ENCODE data around the gene NDUFB6.
A peak's percentile ranks its signal among the peaks of the same experiment; 100 is the strongest.

NDUFB6 gene

DNA sequence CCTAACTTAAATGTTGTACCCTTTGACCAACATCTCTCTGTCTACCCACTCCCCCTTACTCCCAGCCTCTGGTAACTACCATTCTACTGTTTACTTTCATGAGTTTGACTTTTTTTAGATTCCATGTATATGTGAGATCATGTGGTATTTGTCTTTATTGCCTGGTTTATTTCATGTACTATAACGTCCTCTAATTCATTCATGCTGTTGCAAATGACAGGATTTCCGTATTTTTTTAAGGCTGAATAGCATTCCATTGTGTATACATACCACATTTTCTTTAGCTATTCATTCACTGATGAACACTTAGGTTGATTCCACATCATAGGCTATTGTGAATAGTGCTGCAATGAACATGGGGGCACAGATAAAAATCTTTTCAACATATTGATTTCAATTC is 11.8 kb upstream of the NDUFB6 start:
- ChIA-PET CTCF (no interaction called here), POLR2A (no interaction called here)
- TF ChIP-seq ELF4 (IDR thresholded peaks at IDR 0.05) (no peak), SP1 (IDR thresholded peaks at IDR 0.05) (no peak), L3MBTL2 (conservative IDR thresholded peaks at IDR 0.05) (no peak), NFRKB (IDR thresholded peaks at IDR 0.05) (no peak), HDGF (IDR thresholded peaks at IDR 0.05; ENCODE audit: borderline replicate concordance) (no peak), FOXK2 (IDR thresholded peaks at IDR 0.05) (no peak), CTBP1 (IDR thresholded peaks at IDR 0.05; ENCODE audit: borderline replicate concordance) (no peak)
- DNase-seq (ENCODE audit: extremely low spot score) = no peak

DNA sequence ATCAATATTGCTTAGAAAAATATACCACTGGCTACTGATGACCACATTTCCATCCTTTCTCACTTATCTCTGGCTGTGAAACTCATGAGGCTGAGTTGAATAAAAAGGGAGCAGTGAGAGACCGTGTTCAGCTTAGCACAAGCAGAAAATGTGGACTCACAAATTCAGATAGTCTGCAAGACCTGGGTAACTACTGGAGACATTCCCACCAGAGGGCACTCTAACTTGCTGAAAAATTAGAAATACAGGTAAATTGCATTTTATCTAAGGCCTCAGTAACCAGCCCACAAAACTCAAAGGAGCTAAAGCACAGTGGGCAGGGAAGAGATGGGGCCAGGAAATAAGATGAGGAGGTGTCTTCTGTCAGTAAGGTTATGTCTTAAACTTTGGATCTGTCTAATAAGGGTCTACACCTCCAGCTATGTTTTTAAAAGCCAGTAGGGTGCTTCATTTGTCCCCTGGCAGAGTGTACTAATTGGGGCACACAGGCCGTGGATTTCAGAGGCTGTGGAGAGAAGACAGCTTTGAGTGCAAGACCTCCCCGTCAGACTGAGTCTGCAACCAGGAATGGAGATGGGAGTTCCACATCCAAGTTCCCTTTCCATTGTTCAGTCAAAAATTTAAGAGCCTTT is 8.7 kb upstream of the NDUFB6 start:
- POLR2A ChIA-PET = interaction anchor here (1.3 to 1.6 kb wide), 2 partner anchors 197 to 202 kb away, joined by 3 to 4 read pairs; partner anchors contain the start of gene ACO1
- no peak for TF ChIP-seq HDGF (IDR thresholded peaks at IDR 0.05; ENCODE audit: borderline replicate concordance)
- TF ChIP-seq BHLHE40 (IDR thresholded peaks at IDR 0.05; ENCODE audit: borderline replicate concordance) = no peak
- no peak for TF ChIP-seq ZNF384 (IDR thresholded peaks at IDR 0.05)
- TF ChIP-seq FOXM1 (IDR thresholded peaks at IDR 0.05; ENCODE audit: borderline replicate concordance) = no peak
- TF ChIP-seq L3MBTL2 (conservative IDR thresholded peaks at IDR 0.05) = no peak
- TF ChIP-seq FOXK2 (IDR thresholded peaks at IDR 0.05) = no peak
- no peak for TF ChIP-seq SP1 (IDR thresholded peaks at IDR 0.05)
- TF ChIP-seq PKNOX1 (IDR thresholded peaks at IDR 0.05) = no peak
- TF ChIP-seq CTBP1 (IDR thresholded peaks at IDR 0.05; ENCODE audit: borderline replicate concordance) = no peak
- TF ChIP-seq FOXA1 (IDR thresholded peaks at IDR 0.05) = no peak
- TF ChIP-seq SUZ12 (IDR thresholded peaks at IDR 0.05) = no peak
- no peak for TF ChIP-seq ELF4 (IDR thresholded peaks at IDR 0.05)
- TF ChIP-seq ARNT (IDR thresholded peaks at IDR 0.05) = no peak
- TF ChIP-seq NFRKB (IDR thresholded peaks at IDR 0.05) = no peak
- no peak for TF ChIP-seq LEF1 (IDR thresholded peaks at IDR 0.05; ENCODE audit: borderline replicate concordance)
- TF ChIP-seq TARDBP (IDR thresholded peaks at IDR 0.05) = no peak
- peak; percentile 26 for DNase-seq (ENCODE audit: extremely low spot score)
- CTCF ChIA-PET = interaction anchor here (0.6 to 6.6 kb wide), 9 partner anchors 51 to 1039 kb away, joined by 3 to 81 read pairs (median 3); no protein-coding TSS in a partner anchor

- ChIA-PET CTCF (interaction anchor here (0.7 to 6.6 kb wide), 9 partner anchors 8 to 1039 kb away, joined by 3 to 81 read pairs (median 4); no protein-coding TSS in a partner anchor), POLR2A (interaction anchor here (1.3 to 1.6 kb wide), 2 partner anchors 196 to 202 kb away, joined by 3 to 4 read pairs; partner anchors contain the start of gene ACO1)
- no peak for DNase-seq (ENCODE audit: extremely low spot score)
- TF ChIP-seq ARNT (IDR thresholded peaks at IDR 0.05) (no peak), BHLHE40 (IDR thresholded peaks at IDR 0.05; ENCODE audit: borderline replicate concordance) (no peak), SUZ12 (IDR thresholded peaks at IDR 0.05) (no peak), FOXA1 (IDR thresholded peaks at IDR 0.05) (no peak)
These were observed 7.8 kb upstream of the NDUFB6 start for GRCh38 chr9:32580631-32581300.

- TF ChIP-seq LEF1 (IDR thresholded peaks at IDR 0.05; ENCODE audit: borderline replicate concordance) (no peak), PKNOX1 (IDR thresholded peaks at IDR 0.05) (peak; percentile 73)
- peak; percentile 45 for DNase-seq (ENCODE audit: extremely low spot score)
- CTCF ChIA-PET = interaction anchor here (0.5 to 6.6 kb wide), 10 partner anchors 9 to 393 kb away, joined by 3 to 81 read pairs (median 4); partner anchors contain the start of gene RIGI
- POLR2A ChIA-PET = no interaction called here
These were observed 6.9 kb upstream of the NDUFB6 start for GRCh38 chr9:32579706-32580331.

- ChIA-PET POLR2A (no interaction called here), CTCF (interaction anchor here (0.7 to 6.6 kb wide), 4 partner anchors 53 to 204 kb away, joined by 3 to 81 read pairs (median 4); partner anchors contain the start of gene RIGI)
- no peak for TF ChIP-seq FOXA1 (IDR thresholded peaks at IDR 0.05)
- TF ChIP-seq ELF4 (IDR thresholded peaks at IDR 0.05) = no peak
- TF ChIP-seq PKNOX1 (IDR thresholded peaks at IDR 0.05) = no peak
- TF ChIP-seq FOXM1 (IDR thresholded peaks at IDR 0.05; ENCODE audit: borderline replicate concordance) = no peak
- no peak for DNase-seq (ENCODE audit: extremely low spot score)
These were observed 6.0 kb upstream of the NDUFB6 start for GRCh38 chr9:32578976-32579375.

DNA sequence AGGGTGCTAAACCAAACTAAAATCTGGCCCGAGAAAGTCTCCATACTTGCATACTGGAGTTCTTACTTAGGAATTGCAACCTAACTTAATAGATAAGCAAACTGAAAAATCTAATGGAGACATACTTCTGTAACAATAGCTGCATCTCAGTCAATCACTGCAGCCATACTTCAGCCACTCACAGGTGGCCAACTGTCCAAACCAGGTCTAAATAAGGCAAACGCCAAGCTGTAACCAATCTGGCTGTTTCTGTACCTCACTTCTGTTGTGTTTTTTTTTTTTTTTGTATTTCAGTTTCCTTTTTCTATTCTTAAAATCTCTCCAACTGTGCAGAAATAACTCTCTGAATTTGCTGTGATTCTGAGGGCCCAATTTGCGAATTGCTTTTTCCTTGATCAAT is 4.4 kb upstream of the NDUFB6 start:
- ChIA-PET CTCF (interaction anchor here (6.6 kb wide), 1 partner anchor 199 kb away, joined by 81 read pairs; no protein-coding TSS in a partner anchor), POLR2A (no interaction called here)
- no peak for TF ChIP-seq L3MBTL2 (conservative IDR thresholded peaks at IDR 0.05)
- TF ChIP-seq ELF4 (IDR thresholded peaks at IDR 0.05) = no peak
- TF ChIP-seq FOXA1 (IDR thresholded peaks at IDR 0.05) = no peak
- no peak for TF ChIP-seq BHLHE40 (IDR thresholded peaks at IDR 0.05; ENCODE audit: borderline replicate concordance)
- TF ChIP-seq SUZ12 (IDR thresholded peaks at IDR 0.05) = no peak
- no peak for TF ChIP-seq HDGF (IDR thresholded peaks at IDR 0.05; ENCODE audit: borderline replicate concordance)
- no peak for TF ChIP-seq PKNOX1 (IDR thresholded peaks at IDR 0.05)
- TF ChIP-seq NFRKB (IDR thresholded peaks at IDR 0.05) = no peak
- TF ChIP-seq LEF1 (IDR thresholded peaks at IDR 0.05; ENCODE audit: borderline replicate concordance) = no peak
- no peak for TF ChIP-seq FOXM1 (IDR thresholded peaks at IDR 0.05; ENCODE audit: borderline replicate concordance)
- no peak for TF ChIP-seq ZNF384 (IDR thresholded peaks at IDR 0.05)
- TF ChIP-seq FOXK2 (IDR thresholded peaks at IDR 0.05) = no peak

More for the DNA sequence above, 4.4 kb upstream of the NDUFB6 start:
- no peak for DNase-seq (ENCODE audit: extremely low spot score)
